DOHH2 (cell line): ENCODE measurements around the gene TRIM24.

Experiments used
- H3F3A ChIP-seq: fragments of 200-600 bp; sonication (generic), shearing (Covaris generic); 2 replicates; pipeline ENCODE4 v1.6.0; 2016; ENCODE audit warnings: antibody characterized with exemption, mild to moderate bottlenecking; ENCODE audit not compliant: control insufficient read depth, insufficient read depth
- H3K27ac ChIP-seq: fragments of 200-600 bp; sonication (generic); 2 replicates; pipeline ENCODE4 v1.5.1; 2014; ENCODE audit warnings: low read depth, mild to moderate bottlenecking, low read length, moderate library complexity
- H3K27me3 ChIP-seq: fragments of 200-600 bp; sonication (generic); 2 replicates; pipeline ENCODE4 v1.6.1; 2014; ENCODE audit warnings: mild to moderate bottlenecking, low read length, mixed read lengths; ENCODE audit not compliant: control insufficient read depth
- H3K36me3 ChIP-seq: fragments of 200-600 bp; sonication (generic); 2 replicates; pipeline ENCODE4 v1.6.1; 2014; ENCODE audit warnings: mild to moderate bottlenecking, low read length, moderate library complexity, mixed read lengths; ENCODE audit not compliant: control insufficient read depth
- H3K4me1 ChIP-seq: fragments of 200-600 bp; sonication (generic); 2 replicates; pipeline ENCODE4 v1.6.1; 2014; ENCODE audit warnings: mild to moderate bottlenecking, low read length, mixed read lengths; ENCODE audit not compliant: control insufficient read depth
- H3K4me2 ChIP-seq: fragments of 200-600 bp; sonication (generic); 2 replicates; pipeline ENCODE4 v1.6.0; 2014; ENCODE audit warnings: mild to moderate bottlenecking, low read length, moderate library complexity
- H3K4me3 ChIP-seq: fragments of 200-600 bp; sonication (generic); 2 replicates; pipeline ENCODE4 v1.5.1; 2014; ENCODE audit warnings: mild to moderate bottlenecking, low read length, mixed read lengths
- H3K79me2 ChIP-seq: fragments of 200-600 bp; sonication (generic); 2 replicates; pipeline ENCODE4 v1.6.1; 2014; ENCODE audit warnings: mild to moderate bottlenecking, low read length, mixed read lengths; ENCODE audit not compliant: control insufficient read depth
- H3K9me2 ChIP-seq: fragments of 200-600 bp; sonication (generic); replicated peaks from 2 replicates; pipeline ENCODE4 v1.6.1; 2014; ENCODE audit warnings: mild to moderate bottlenecking, low read length, mixed read lengths; ENCODE audit not compliant: control insufficient read depth
- H3K9me3 ChIP-seq: fragments of 200-600 bp; sonication (generic); 2 replicates; pipeline ENCODE4 v1.6.1; 2014; ENCODE audit warnings: antibody characterized with exemption, low read length, mixed read lengths; ENCODE audit not compliant: control insufficient read depth, insufficient read depth
- H4K20me1 ChIP-seq: fragments of 200-600 bp; sonication (generic); 2 replicates; pipeline ENCODE4 v1.6.0; 2014; ENCODE audit warnings: low read depth, mild to moderate bottlenecking, antibody characterized with exemption, low read length, moderate library complexity; ENCODE audit not compliant: control insufficient read depth, insufficient read depth
- CTCF ChIP-seq: fragments of 200-600 bp; sonication (generic); IDR thresholded peaks from one replicate; pipeline ENCODE4 v1.5.1; 2014; ENCODE audit warnings: antibody characterized with exemption, mild to moderate bottlenecking, low read depth, low read length; ENCODE audit not compliant: poor library complexity, severe bottlenecking
- EZH2phosphoT487 ChIP-seq: fragments of 200-600 bp; sonication (generic); IDR thresholded peaks from 2 replicates; pipeline ENCODE4 v1.6.1; 2017; ENCODE audit warnings: borderline replicate concordance, mild to moderate bottlenecking, antibody characterized with exemption, low read length, moderate library complexity, mixed read lengths

TRIM24 gene

GRCh38 chr7:138514044-138514443 is 54.0 kb downstream of the TRIM24 start:
- TF ChIP-seq EZH2phosphoT487 (no peak), CTCF (no peak)
- H3K4me3 ChIP-seq = no peak overlapping the region
- peaks cover 65% of the 10 kb centered on the region for H3K36me3 ChIP-seq
- H3K27me3 ChIP-seq = no peaks in the 10 kb centered on the region
- H3K4me2 ChIP-seq = 0 out of 2 replicates have a peak overlapping the region, but pooled peaks have one; percentile 47
- no peaks in the 10 kb centered on the region for H3K9me2 ChIP-seq
- peaks cover 11% of the 10 kb centered on the region; the same call in 1 of the 2 replicates for H3K9me3 ChIP-seq
- no peaks in the 10 kb centered on the region for H4K20me1 ChIP-seq
- H3K79me2 ChIP-seq = peaks cover 9% of the 10 kb centered on the region; the same call in 1 of the 2 replicates
- H3K4me1 ChIP-seq = peaks cover 28% of the 10 kb centered on the region
- H3F3A ChIP-seq = 0 out of 2 replicates have a peak, but pooled peaks cover 3% of the 10 kb centered on the region
- no peak overlapping the region for H3K27ac ChIP-seq

GRCh38 chr7:138515001-138515528 is 55.0 kb downstream of the TRIM24 start:
- Histone ChIP-seq H3K27ac (peak overlapping the region; percentile 17), H3F3A (0 out of 2 replicates have a peak, but pooled peaks cover 3% of the 10 kb centered on the region), H3K4me1 (peaks cover 28% of the 10 kb centered on the region), H3K9me3 (peaks cover 11% of the 10 kb centered on the region; the same call in 1 of the 2 replicates), H3K27me3 (no peaks in the 10 kb centered on the region), H3K36me3 (peaks cover 72% of the 10 kb centered on the region), H4K20me1 (no peaks in the 10 kb centered on the region), H3K79me2 (peaks cover 5% of the 10 kb centered on the region; the same call in 1 of the 2 replicates), H3K4me3 (peak overlapping the region; percentile 24), H3K9me2 (no peaks in the 10 kb centered on the region), H3K4me2 (peak overlapping the region; percentile 47)
- TF ChIP-seq CTCF (no peak), EZH2phosphoT487 (no peak)

GRCh38 chr7:138519061-138519798 is 59.2 kb downstream of the TRIM24 start:
- Histone ChIP-seq H3K4me1 (peaks cover 13% of the 10 kb centered on the region), H3K9me2 (no peaks in the 10 kb centered on the region), H3K4me2 (no peak overlapping the region), H3K4me3 (no peak overlapping the region), H3K27me3 (no peaks in the 10 kb centered on the region), H4K20me1 (no peaks in the 10 kb centered on the region), H3K79me2 (peaks cover 5% of the 10 kb centered on the region; the same call in 1 of the 2 replicates), H3K27ac (no peak overlapping the region), H3K9me3 (no peaks in the 10 kb centered on the region), H3F3A (peaks cover 6% of the 10 kb centered on the region; the same call in 1 of the 2 replicates), H3K36me3 (peaks cover 73% of the 10 kb centered on the region)
- TF ChIP-seq CTCF (no peak), EZH2phosphoT487 (no peak)
